ENCODE measurements around the gene ZNF512.
"Not testable (repeated sequence)": the region's sequence is repeated elsewhere in the genome, so short reads cannot be mapped to it uniquely, and the experiment has no call there.

The ZNF512 gene, protein sequence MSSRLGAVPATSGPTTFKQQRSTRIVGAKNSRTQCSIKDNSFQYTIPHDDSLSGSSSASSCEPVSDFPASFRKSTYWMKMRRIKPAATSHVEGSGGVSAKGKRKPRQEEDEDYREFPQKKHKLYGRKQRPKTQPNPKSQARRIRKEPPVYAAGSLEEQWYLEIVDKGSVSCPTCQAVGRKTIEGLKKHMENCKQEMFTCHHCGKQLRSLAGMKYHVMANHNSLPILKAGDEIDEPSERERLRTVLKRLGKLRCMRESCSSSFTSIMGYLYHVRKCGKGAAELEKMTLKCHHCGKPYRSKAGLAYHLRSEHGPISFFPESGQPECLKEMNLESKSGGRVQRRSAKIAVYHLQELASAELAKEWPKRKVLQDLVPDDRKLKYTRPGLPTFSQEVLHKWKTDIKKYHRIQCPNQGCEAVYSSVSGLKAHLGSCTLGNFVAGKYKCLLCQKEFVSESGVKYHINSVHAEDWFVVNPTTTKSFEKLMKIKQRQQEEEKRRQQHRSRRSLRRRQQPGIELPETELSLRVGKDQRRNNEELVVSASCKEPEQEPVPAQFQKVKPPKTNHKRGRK

DNA sequence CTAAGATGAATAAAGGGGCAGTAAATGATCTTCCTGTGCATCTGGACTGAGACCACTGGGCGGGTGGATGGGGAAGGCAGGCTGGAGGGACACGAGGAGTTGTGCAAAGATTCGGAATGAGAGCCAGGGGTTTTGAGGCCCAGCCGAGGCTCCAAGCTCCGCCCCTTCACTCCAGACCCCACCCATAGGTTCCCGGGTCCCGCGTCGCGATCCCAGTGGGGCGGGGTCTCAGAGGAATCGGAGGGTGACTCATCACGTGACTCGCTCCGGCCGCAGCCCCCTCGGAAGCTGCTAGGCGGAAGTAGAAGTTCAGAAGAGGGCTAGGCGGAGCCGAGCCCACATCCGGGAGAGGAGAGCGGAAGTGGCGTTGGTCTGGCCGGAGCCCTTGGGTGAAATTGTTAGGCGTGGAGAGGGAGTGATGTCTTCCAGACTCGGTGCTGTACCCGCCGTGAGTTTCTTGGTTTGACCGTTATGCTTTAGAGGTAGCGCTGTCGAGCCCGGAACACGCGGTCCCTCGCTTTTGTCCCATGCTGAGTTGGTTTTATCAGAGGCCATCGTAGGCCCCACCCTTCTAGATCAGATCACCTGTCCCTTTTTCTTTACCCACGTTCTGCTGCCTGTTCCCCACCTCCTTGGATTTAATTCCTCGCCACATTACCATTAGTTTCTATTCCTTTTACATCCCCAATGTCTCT lies at the start of gene ZNF512:
Gene ZNF512 (plus strand): TSS at position 348 of the 695 bp plus-strand sequence. CDS start 71 bp downstream, at position 419.
- DNase-seq, result peak; percentile 83

DNA sequence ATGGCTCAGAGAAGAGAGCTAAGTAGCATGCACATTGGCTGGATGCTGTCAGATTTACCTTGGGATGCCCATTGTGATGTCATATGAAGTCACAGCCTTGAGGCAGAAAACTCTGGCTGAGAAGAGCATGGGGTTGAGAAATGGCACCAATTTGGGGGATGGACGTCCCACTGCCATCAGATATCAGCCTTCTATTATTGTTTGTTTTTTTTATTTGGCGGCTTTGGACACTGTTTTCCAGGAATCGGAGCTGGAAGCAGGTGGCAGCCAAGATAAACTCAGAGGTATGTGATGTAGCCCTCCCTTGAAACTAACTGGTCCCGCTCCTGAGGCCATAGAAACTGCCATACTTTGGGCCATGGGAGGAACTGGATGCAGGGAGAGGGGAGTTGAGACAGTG lies 45.6 kb upstream of the ZNF512 start:
- DNase-seq, result no peak

DNA sequence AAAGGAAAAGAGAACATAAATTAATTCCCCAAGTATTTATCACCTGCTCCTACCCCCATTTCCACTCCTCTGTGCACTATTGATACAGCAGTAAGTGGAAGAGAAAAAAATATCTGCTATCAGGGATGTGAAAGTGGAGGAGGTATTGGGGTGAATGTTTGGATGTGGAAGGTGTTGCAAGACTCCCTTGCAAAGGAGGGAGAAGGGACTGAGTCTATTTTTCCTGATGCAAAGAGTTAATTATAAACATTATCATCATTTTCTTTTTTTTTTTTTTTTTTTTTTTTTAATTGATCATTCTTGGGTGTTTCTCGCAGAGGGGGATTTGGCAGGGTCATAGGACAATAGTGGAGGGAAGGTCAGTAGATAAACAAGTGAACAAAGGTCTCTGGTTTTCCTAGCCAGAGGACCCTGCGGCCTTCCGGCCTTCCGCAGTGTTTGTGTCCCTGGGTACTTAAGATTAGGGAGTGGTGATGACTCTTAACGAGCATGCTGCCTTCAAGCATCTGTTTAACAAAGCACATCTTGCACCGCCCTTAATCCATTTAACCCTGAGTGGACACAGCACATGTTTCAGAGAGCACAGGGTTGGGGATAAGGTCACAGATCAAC lies 43.9 kb upstream of the ZNF512 start:
- not testable (repeated sequence) for DNase-seq

DNA sequence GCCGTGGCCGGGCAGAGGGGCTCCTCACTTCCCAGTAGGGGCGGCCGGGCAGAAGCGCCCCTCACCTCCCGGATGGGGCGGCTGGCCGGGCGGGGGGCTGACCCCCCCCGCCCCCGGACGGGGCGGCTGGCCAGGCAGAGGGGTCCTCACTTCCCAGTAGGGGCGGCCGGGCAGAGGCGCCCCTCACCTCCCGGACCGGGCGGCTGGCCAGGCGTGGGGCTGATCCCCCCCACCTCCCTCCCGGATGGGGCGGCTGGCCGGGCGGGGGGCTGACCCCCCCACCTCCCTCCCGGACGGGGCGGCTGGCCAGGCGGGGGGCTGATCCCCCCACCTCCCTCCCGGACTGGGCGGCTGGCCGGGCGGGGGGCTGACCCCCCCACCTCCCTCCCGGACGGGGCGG lies 43.2 kb upstream of the ZNF512 start:
- DNase-seq, result not testable (repeated sequence)

DNA sequence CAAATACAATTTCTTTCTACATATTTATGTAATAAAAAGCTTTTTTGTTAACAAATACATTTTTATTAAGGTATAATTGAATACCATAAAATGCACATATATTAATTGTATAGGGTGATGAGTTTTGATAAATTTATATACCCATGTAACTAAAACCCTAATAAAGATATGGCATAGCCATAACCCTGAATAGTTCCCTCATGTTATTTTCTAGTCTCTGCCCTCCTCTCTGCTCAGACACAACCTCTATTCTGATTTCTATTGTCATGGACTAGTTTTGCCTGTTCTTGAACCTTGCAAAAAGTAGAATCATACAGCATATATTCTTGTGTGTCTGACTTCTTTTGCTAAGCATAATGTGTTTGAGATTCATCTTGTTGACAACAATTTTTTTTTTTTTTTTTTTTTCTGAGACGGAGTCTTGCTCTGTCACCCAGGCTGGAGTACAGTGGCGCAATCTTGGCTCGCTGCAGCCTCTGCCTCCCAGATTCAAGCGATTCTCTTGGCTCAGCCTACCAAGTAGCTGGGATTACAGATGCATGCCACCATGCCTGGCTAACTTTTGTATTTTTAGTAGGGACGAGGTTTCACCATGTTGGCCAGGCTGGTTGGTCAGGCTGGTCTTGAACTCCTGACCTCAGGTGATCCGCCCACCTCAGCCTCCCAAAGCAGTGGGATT lies 38.6 kb upstream of the ZNF512 start:
- no peak for DNase-seq

DNA sequence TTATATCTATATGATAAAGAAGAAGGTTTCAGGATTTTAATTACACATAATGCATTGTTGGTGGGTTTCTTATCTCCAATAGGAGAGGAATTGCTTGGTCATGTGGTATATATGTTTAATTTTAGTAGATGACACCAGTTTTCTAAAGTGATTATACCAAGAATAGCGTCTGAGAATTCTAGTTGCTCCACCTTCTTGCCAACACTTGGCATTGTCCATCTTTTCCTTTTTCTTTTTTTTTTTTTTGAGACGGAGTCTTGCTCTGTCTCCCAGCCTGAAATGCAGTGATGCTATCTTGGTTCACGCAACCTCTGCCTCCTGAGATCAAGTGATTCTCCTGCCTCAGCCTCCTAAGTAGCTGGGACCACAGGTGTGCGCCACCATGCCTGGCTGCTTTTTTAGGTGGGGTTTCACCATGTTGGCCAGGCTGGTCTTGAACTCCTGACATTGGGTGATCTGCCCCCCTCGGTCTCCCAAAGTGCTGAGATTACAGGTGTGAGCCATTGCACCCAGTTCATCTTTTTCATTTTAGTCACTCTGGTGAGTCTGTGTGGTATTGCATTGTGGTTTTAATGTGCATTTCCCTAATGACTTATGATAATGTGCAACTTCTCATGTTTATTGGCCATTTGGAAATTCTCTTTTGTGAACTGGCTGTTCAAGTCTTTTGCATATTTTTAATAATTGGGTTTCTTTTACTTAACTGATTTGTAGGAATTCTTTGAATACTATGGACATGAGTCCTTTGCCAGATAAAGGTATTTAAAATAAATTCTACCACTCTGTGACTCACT lies 37.3 kb upstream of the ZNF512 start:
- no peak for DNase-seq

DNA sequence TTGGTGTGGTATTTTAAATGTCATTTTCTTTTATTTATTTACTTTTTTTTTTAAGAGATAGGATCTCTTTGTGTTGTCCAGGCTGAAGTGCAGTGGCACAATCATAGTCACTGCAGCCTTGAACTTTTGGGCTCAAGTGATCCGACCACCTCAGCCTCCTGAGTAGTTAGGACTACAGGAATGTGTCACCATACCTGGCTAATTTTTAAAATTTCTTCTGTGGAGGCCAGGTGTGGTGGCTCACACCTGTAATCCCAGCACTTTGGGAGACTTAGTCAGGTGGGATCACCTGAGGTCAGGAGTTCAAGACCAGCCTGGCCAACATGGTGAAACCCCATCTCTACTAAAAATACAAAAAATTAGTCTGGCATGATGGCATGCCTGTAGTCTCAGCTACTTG lies 33.5 kb upstream of the ZNF512 start:
- DNase-seq, result no peak

DNA sequence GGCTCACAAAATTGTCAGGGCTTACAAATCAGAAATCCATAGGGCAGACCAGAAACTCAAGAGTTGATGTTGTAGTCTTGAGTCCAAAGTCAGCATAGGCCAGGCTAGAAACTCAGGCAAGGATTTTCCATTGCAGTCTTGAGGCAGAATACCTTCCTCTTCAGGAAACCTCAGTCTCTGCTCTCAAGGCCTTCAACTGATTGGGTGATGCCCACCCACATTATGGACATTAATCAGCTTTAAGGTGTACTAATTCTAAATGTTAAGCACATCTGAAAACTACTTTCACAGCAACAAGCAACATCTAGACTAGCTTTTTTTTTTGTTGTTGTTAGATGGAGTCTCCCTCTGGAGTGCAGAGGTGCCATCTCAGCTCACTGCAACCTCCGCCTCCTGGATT lies 31.3 kb upstream of the ZNF512 start:
- no peak for DNase-seq

DNA sequence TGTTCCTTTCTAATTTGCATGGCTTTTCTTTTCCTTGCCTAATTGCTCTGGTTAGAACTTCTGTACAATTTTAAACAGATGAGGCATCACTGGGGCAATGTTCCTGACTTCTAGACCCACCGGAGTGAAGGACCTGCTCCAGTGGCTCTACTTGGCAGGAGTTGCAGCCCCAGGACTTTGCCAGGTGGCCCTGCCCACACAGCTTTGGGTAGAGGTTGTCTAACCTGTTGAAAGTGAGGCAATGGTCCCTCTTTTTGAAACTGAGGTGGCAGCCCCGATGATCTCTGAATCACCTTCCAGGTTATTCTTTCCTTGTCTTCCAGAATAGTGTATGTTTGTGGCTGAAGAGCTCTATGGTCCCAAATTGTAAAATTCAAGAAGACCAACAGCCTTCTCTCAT lies 29.9 kb upstream of the ZNF512 start:
- no peak for DNase-seq

DNA sequence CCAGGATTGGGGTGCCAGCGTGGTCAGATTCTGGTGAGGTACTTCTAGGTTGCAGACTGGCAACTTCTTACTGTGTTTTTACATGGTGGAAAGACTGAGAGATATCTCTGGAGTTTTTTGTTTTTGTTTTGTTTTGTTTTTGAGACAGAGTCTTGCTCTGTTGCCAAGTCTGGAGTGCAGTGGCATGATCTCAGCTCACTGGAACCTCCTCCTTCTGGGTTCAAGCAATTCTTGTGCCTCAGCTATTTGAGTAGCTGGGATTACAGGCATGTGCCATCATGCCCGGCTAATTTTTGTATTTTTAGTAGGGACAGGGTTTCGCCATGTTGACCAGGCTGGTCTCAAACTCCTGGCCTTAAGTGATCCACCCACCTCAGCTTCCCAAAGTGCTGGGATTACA lies 28.4 kb upstream of the ZNF512 start:
- not testable (repeated sequence) for DNase-seq

DNA sequence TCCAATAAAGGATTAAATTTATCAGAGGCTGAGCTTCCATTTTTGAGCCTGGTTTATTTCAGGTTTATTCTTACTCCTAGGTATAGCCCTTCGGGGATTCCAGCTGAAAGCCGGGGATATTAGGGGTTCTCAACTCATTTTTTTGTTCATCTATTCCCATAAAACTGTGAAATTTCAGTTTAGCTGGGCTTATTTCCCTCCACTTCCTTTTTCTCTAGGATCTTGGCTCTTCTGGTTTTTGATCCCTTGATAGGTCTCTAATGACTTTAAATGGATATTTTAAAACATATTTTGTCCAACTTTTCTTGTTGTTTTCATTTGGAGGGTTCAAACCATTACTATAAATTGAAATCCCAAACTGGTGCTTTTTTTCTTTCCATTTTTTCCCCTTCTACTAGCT lies 23.6 kb upstream of the ZNF512 start:
- DNase-seq, result no peak

DNA sequence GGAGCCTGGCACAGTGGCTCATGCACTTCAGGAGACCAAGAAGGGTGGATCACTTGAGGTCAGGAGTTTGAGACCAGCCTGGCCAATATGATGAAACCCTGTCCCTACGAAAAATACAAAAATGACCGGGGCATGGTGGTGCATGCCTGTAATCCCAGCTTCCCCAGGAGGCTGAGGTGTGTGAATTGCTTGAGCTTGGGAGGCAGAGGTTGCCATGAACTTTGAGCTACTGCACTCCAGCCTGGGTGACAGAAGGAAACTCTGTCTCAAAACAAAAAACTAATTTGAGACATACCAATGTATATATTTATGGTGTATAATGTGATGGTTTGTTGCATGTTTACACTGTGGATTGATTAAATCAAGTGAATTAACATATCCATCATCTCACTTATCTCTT lies 21.8 kb upstream of the ZNF512 start:
- DNase-seq, result no peak

DNA sequence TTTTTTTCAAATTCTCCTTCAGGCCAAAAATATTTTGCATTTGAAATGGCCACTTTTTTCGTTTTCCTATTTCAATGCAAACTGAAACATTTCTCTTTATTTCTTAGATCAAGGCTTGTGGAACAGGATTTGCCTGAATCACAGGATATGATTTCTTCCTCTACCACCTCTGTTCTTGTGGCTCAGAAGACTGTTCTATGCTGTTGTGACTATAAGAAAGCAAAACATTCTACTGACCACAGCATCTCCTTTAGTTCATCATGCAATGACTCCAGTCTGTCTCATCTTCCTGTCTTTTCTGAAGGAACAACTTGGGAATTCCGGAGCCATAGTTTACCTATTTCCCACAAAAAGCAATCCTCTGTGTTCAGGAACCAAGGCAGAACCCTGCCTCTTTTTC lies 16.2 kb upstream of the ZNF512 start:
- no peak for DNase-seq

DNA sequence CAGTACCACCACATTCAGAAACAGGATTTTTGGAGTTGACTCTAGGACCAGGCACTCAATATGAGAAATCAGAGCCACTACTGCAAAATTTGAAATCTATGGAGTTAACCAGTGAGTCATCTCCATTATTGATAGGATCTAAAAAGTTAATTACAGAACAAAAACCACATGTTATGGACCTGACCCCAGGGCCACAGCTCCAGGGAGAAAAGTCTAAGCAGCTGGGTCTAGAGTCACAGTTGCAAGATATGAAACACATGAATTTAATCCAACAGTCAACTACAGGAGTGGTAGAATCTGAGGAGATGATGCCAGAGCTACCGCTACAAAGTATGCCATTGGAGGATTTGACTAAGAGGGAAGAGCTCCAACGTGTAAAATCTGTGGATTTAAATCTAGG lies 13.4 kb upstream of the ZNF512 start:
- no peak for DNase-seq

DNA sequence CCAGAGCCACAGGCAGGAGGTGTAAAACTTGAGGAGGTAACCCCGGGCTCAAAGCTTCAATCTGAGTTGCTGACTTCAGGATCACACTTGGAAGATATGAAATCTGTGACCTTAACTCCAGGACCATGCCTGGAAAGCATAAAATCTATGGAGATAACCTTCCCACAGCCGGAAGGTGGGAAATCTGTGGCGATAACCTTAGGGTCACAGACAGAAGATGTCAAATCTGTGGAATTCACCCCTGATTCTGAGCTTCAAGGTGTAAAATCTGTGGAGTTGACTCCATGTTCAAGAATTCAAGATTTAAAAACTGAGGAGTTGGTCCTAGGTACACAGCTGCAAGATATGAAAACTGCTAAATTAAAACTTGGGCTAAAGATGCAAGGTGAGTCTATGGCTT lies 11.6 kb upstream of the ZNF512 start:
- no peak for DNase-seq

DNA sequence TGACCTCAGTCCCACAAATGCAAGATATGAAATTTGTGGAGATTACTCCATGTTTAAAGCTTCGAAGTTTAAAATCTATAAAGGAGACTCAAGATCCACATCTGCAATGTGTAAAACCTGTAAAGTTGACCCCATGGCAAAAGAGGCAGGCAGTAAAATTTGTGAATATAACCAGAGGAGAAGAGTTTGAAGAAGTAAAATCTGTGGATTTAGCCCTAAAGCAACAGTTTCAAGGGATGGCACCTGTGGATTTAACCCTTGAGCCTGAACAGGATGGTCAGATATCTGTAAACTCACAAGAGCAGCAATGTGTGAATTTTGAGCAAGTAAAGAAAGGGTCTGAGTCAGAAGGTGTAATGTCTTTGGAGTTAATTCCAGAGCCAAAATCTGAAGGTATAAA lies 11.2 kb upstream of the ZNF512 start:
- no peak for DNase-seq

DNA sequence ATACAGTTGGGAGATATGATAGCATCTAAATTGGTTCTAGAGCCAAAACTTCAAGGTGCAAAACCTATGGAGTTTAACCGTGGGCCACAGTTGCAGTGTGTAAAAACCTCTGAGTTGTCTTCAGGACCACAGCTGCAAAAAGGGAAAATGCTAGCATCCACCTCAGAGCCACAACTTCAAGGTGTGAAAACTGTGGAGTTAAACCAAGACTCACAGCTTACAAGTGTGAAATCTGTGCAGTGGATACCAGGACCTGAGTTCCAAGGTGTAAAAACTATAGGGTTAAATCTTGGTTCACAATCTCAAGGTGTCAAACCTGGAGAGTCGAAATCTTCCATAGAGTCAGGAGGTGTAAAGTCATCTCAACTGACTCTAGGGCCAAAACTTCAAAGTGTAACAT lies 10.4 kb upstream of the ZNF512 start:
- no peak for DNase-seq

DNA sequence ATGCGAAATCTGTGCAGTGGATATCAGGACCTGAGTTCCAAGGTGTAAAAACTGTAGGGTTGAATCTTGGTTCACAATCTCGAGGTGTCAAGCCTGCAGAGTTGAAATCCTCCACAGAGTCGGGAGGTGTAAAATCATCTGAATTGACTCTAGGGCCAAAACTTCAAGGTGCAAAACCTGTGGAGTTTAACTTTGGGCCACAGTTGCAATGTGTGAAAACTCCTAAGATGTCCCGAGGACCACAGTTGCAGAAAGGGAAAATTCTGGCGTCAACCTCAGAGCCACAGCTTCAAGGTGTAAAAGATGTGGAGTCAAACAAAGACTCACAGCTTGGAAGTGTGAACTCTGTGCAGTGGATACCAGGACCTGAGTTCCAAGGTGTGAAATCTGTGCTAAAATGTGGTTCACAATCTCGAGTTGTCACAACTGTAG lies 9.8 kb upstream of the ZNF512 start:
- DNase-seq, result no peak

DNA sequence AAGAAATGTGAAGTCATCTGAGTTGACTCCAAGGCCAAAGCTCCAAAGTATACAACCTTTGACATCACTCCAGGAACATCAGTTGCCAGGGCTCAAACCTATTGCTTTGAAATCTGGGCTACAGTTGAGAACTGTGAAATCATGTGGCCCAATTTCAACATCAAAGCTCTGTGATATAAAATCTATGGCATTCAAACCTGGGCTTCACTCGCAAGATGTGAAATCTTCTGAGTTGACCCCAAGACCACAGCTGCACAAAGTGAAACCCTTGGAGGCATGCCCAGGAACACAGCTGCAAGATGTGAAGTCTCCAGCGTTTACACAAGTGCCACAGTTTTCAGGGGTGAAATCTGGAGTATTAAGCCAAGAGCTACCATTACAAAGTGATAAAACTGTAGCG lies 9.4 kb upstream of the ZNF512 start:
- DNase-seq, result no peak

DNA sequence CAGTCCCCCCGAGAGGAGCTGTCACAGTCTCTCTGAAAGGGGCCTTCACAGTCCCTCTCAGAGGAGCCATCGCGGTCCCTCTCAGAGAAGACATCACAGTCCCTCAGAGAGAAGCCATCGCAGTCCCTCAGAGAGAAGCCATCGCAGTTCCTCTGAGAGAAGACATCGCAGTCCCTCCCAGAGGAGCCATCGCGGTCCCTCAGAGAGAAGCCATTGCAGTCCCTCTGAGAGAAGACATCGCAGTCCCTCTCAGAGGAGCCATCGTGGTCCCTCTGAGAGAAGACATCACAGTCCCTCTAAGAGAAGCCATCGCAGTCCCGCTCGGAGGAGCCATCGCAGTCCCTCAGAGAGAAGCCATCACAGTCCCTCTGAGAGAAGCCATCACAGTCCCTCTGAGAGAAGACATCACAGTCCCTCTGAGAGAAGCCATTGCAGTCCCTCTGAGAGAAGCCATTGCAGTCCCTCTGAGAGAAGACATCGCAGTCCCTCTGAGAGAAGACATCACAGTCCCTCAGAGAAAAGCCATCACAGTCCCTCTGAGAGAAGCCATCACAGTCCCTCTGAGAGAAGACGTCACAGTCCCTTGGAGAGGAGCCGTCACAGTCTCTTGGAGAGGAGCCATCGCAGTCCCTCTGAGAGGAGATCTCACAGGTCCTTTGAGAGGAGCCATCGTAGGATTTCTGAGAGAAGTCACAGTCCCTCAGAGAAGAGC lies 1.3 kb upstream of the ZNF512 start:
- DNase-seq, result no peak

DNA sequence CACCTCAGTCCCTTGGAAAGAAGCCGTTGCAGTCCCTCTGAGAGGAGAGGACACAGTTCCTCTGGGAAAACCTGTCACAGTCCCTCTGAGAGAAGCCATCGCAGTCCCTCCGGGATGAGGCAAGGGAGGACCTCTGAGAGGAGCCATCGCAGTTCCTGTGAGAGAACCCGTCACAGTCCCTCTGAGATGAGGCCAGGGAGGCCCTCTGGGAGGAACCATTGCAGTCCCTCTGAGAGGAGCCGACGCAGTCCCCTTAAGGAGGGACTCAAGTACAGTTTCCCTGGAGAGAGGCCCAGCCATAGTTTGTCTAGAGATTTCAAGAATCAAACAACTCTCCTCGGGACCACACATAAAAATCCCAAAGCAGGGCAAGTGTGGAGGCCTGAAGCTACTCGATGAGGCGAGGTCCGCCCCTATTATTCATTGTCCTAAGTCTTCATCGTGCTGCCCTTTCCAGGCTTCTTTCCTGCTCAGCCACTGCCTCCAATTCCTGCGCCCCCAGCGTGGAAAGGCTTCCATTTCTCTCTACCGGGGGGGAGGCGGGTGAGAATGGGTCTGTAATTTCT lies 630 bp upstream of the ZNF512 start:
- no peak for DNase-seq
